Smooth muscle cell (in vitro differentiated cells): ENCODE data around the gene PLEKHG4B. TPM values are rescaled to one million over a fixed set of nuclear protein-coding genes. Genes with fewer than 3 reads are reported as not detected.

Source experiments
- DNase-seq: peaks from one replicate; lab custom pipeline; 2025; ENCODE audit not compliant: unreplicated experiment; lab: John Stamatoyannopoulos, UW
- H2AFZ ChIP-seq: fragments of 200-600 bp; sonication (generic); 2 replicates; pipeline ENCODE4 v1.6.0; 2016; ENCODE audit warnings: antibody characterized with exemption, low read depth, mild to moderate bottlenecking
- H3F3A ChIP-seq: fragments of 200-600 bp; sonication (generic); 2 replicates; pipeline ENCODE4 v1.6.0; 2017; ENCODE audit warnings: antibody characterized with exemption, low read depth
- H3K27ac ChIP-seq: fragments of 200-600 bp; sonication (generic); 2 replicates; pipeline ENCODE4 v1.5.1; 2016; ENCODE audit warnings: low read depth, mild to moderate bottlenecking
- H3K27me3 ChIP-seq: fragments of 200-600 bp; sonication (generic); 2 replicates; pipeline ENCODE4 v1.6.1; 2016; ENCODE audit warnings: low read depth, mild to moderate bottlenecking
- H3K36me3 ChIP-seq: fragments of 200-600 bp; sonication (generic); 2 replicates; pipeline ENCODE4 v1.5.1; 2016; ENCODE audit warnings: low read depth
- H3K4me1 ChIP-seq: fragments of 200-600 bp; sonication (generic); 2 replicates; pipeline ENCODE4 v1.5.1; 2016; ENCODE audit warnings: low read depth
- H3K4me2 ChIP-seq: fragments of 200-600 bp; sonication (generic); 2 replicates; pipeline ENCODE4 v1.6.0; 2016; ENCODE audit warnings: mild to moderate bottlenecking
- H3K4me3 ChIP-seq: fragments of 200-600 bp; sonication (generic); 2 replicates; pipeline ENCODE4 v1.5.1; 2016; ENCODE audit warnings: mild to moderate bottlenecking
- H3K79me2 ChIP-seq: fragments of 200-600 bp; sonication (generic); 2 replicates; pipeline ENCODE4 v1.6.0; 2016; ENCODE audit warnings: low read depth, mild to moderate bottlenecking
- H3K9ac ChIP-seq: fragments of 200-600 bp; sonication (generic); 2 replicates; pipeline ENCODE4 v1.6.0; 2016; ENCODE audit warnings: low read depth
- H3K9me3 ChIP-seq: fragments of 200-600 bp; sonication (generic); replicated peaks from 2 replicates; pipeline ENCODE4 v1.5.1; 2016; ENCODE audit warnings: low read depth
- H4K20me1 ChIP-seq: fragments of 200-600 bp; sonication (generic); 2 replicates; pipeline ENCODE4 v1.6.0; 2016; ENCODE audit warnings: low read depth
- WGBS: methylation state at CpG from one replicate; pipeline ENCODE4 v1.1.7; 2016; ENCODE audit warnings: low lambda C conversion rate; 5-methylcytosine and 5-hydroxymethylcytosine counted together
- polyA plus RNA-seq: library from polyadenylated mRNA; unstranded; fragments of >200 nt; fragmentation: Nextera tagmentation; extraction: Ambion mirVana; gene quantifications from 2 replicates; pipeline ENCODE4 v1.2.1, GENCODE V29; 2016
- total RNA-seq: library from RNA; depleted of rRNA; stranded (reverse); fragments of >200 nt; gene quantifications from 2 replicates; pipeline ENCODE4 v1.2.3, GENCODE V29; 2014
- TF ChIP-seq, protein P1 (sequence below): fragments of 200-600 bp; sonication (generic); IDR thresholded peaks from 2 replicates; pipeline ENCODE4 v1.5.1; 2017; ENCODE audit warnings: borderline replicate concordance, mild to moderate bottlenecking, antibody characterized with exemption; ENCODE audit not compliant: insufficient read depth, poor library complexity, severe bottlenecking

The PLEKHG4B gene
- total and polyA plus RNA-seq, 2 experiments from 2014 or later, result 6.3 to 12.1 TPM

- DNase-seq, result no peak
- 97% methylated on average over 16 of the region's 16 CpGs for WGBS
These were observed 83.0 kb downstream of the PLEKHG4B start for GRCh38 chr5:174876-175465.

DNA sequence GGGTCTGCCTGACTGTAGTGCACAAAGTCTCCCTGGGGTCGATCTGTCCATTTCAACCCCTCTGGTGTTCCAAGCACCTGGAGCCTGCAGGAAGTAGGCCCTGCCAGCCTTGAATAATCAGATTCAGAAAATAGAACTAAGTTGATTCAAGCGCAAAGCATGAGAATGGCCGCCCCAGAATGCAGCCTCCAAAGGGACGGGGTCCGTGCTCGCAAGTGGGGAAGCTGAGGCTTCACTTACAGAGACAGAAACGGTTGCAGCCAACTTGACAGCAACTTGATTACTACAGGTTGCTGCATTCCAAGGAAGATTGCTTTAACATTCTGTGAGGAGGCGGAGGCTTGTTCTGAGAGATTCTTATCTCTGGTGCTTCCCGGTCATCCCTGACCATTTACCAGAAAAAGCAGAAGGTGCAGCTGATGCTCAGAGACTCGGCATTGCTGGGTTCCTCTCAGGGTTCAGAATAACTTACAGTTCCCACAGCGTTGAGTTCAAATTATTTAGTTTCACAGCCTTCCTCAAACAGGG, 84.4 kb downstream of the PLEKHG4B start:
- TF ChIP-seq, protein P1, sequence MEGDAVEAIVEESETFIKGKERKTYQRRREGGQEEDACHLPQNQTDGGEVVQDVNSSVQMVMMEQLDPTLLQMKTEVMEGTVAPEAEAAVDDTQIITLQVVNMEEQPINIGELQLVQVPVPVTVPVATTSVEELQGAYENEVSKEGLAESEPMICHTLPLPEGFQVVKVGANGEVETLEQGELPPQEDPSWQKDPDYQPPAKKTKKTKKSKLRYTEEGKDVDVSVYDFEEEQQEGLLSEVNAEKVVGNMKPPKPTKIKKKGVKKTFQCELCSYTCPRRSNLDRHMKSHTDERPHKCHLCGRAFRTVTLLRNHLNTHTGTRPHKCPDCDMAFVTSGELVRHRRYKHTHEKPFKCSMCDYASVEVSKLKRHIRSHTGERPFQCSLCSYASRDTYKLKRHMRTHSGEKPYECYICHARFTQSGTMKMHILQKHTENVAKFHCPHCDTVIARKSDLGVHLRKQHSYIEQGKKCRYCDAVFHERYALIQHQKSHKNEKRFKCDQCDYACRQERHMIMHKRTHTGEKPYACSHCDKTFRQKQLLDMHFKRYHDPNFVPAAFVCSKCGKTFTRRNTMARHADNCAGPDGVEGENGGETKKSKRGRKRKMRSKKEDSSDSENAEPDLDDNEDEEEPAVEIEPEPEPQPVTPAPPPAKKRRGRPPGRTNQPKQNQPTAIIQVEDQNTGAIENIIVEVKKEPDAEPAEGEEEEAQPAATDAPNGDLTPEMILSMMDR, result no peak
- WGBS, result 68% methylated on average over 11 of the region's 11 CpGs
- Histone ChIP-seq H3K4me3 (no peak overlapping the region), H3F3A (no peaks in the 10 kb centered on the region), H3K9ac (no peak overlapping the region), H3K9me3 (no peaks in the 10 kb centered on the region), H3K4me2 (no peak overlapping the region), H3K27me3 (no peaks in the 10 kb centered on the region), H2AFZ (no peak overlapping the region), H3K36me3 (no peaks in the 10 kb centered on the region), H4K20me1 (no peaks in the 10 kb centered on the region), H3K27ac (no peak overlapping the region), H3K4me1 (no peaks in the 10 kb centered on the region), H3K79me2 (no peaks in the 10 kb centered on the region)
- DNase-seq, result no peak

More at GRCh38 chr5:174876-175465, 83.0 kb downstream of the PLEKHG4B start:
- Histone ChIP-seq H3K27ac (no peak overlapping the region), H2AFZ (no peak overlapping the region), H3K9ac (no peak overlapping the region), H3K27me3 (no peaks in the 10 kb centered on the region), H3K4me1 (no peaks in the 10 kb centered on the region), H4K20me1 (no peaks in the 10 kb centered on the region), H3F3A (no peaks in the 10 kb centered on the region), H3K4me3 (no peak overlapping the region), H3K4me2 (no peak overlapping the region), H3K36me3 (no peaks in the 10 kb centered on the region), H3K9me3 (no peaks in the 10 kb centered on the region), H3K79me2 (no peaks in the 10 kb centered on the region)
- TF ChIP-seq, protein P1, result no peak

GRCh38 chr5:178110-178509, 86.1 kb downstream of the PLEKHG4B start:
- no peaks in the 10 kb centered on the region for H3F3A ChIP-seq
- no peaks in the 10 kb centered on the region for H3K9me3 ChIP-seq
- no peak overlapping the region for H2AFZ ChIP-seq
- TF ChIP-seq, protein P1, result no peak
- H3K4me3 ChIP-seq, result no peak overlapping the region
- no peak overlapping the region for H3K4me2 ChIP-seq
- 92% methylated on average over 5 of the region's 5 CpGs for WGBS
- DNase-seq, result no peak
- H3K27me3 ChIP-seq, result no peaks in the 10 kb centered on the region
- H4K20me1 ChIP-seq, result no peaks in the 10 kb centered on the region
- H3K36me3 ChIP-seq, result no peaks in the 10 kb centered on the region
- no peak overlapping the region for H3K27ac ChIP-seq
- H3K79me2 ChIP-seq, result no peaks in the 10 kb centered on the region
- no peak overlapping the region for H3K9ac ChIP-seq
- H3K4me1 ChIP-seq, result no peaks in the 10 kb centered on the region

GRCh38 chr5:179401-179800, 87.4 kb downstream of the PLEKHG4B start:
- Histone ChIP-seq H3K79me2 (no peaks in the 10 kb centered on the region), H3K4me3 (no peak overlapping the region), H3K4me2 (no peak overlapping the region), H3K9ac (no peak overlapping the region), H3K36me3 (no peaks in the 10 kb centered on the region), H3K27ac (no peak overlapping the region), H3K4me1 (no peaks in the 10 kb centered on the region), H3K9me3 (no peaks in the 10 kb centered on the region), H3K27me3 (no peaks in the 10 kb centered on the region), H3F3A (no peaks in the 10 kb centered on the region), H4K20me1 (no peaks in the 10 kb centered on the region), H2AFZ (no peak overlapping the region)
- TF ChIP-seq, protein P1, result no peak
- DNase-seq, result no peak
- 92% methylated on average over 9 of the region's 9 CpGs for WGBS
